Sigmoid colon (tissue), 7 donors: Measurements from ENCODE around the gene ASPM. TPM values are rescaled to one million over a fixed set of nuclear protein-coding genes. Genes with fewer than 3 reads are reported as not detected.

Source experiments
- DNase-seq: peaks from one replicate; pipeline ENCODE4 v3.0.0-alpha.2; 2019
- H3K27ac ChIP-seq, 4 donors: fragments of 200-600 bp; sonication (generic); one replicate each; pipeline ENCODE4 v1.5.1; 2016 to 2019; ENCODE audit warnings: mild to moderate bottlenecking in 1 of 4
- H3K27me3 ChIP-seq, 3 donors: fragments of 200-600 bp; sonication (generic); one replicate each; pipeline ENCODE4 v1.5.1; 2019; ENCODE audit warnings: mild to moderate bottlenecking in 1 of 3
- H3K36me3 ChIP-seq, 4 donors: fragments of 200-600 bp; sonication (generic); one replicate each; pipeline ENCODE4 v1.5.1; 2016 to 2019
- H3K4me1 ChIP-seq, 4 donors: fragments of 200-600 bp; sonication (generic); one replicate each; pipeline ENCODE4 v1.5.1; 2017 to 2019
- H3K4me3 ChIP-seq, 4 donors: fragments of 200-600 bp; sonication (generic); one replicate each; pipeline ENCODE4 v1.5.1; 2017 to 2019; ENCODE audit warnings: mild to moderate bottlenecking in 2 of 4, moderate library complexity in 1 of 4
- H3K9me3 ChIP-seq, 4 donors: fragments of 200-600 bp in 3 of 4; sonication (generic) in 3 of 4; one replicate each; pipeline versions ENCODE4 v1.5.1 to v1.6.1; 2013 to 2019
- CTCF ChIP-seq, 4 experiments: fragments of 450-650 bp in 3 of 4; fragments of 200-600 bp in 1 of 4; IDR thresholded peaks; one replicate each; pipeline ENCODE4 v1.5.1; 2016 to 2019; ENCODE audit warnings: antibody characterized with exemption in 4 of 4, mild to moderate bottlenecking in 3 of 4, moderate library complexity in 2 of 4
- EP300 ChIP-seq, 4 donors: sonication (generic); formaldehyde crosslinking; IDR thresholded peaks; one replicate each; pipeline ENCODE4 v1.6.1; 2017; ENCODE audit warnings: antibody characterized with exemption in 4 of 4
- POLR2A ChIP-seq, 2 donors: fragments of 450-650 bp; IDR thresholded peaks; one replicate each; pipeline ENCODE4 v1.6.1; 2016; ENCODE audit warnings: antibody characterized with exemption in 2 of 2, mild to moderate bottlenecking in 2 of 2, moderate library complexity in 2 of 2
- POLR2AphosphoS5 ChIP-seq, 4 donors: sonication (generic); formaldehyde crosslinking; IDR thresholded peaks; one replicate each; pipeline ENCODE4 v1.6.1; 2017; ENCODE audit warnings: antibody characterized with exemption in 4 of 4
- WGBS, 2 donors: extraction: QIAGEN DNeasy Blood & Tissue Kit; methylation state at CpG; one replicate each; pipeline ENCODE4 v1.1.7; 2013; 5-methylcytosine and 5-hydroxymethylcytosine counted together
- intact Hi-C: fragments of 100-400 bp; cut with DNase I; formaldehyde crosslinking; loops from one replicate; pipeline ENCODE4 v1.15.1; 2023
- polyA plus RNA-seq, 3 donors: library from polyadenylated mRNA; stranded (reverse); fragments of 200-250 nt; gene quantifications; one replicate each; pipeline ENCODE4 v1.2.3, GENCODE V29; 2013
- total RNA-seq, 4 donors: library from RNA; depleted of rRNA; stranded (reverse); fragments of >200 nt; gene quantifications; one replicate each; pipeline ENCODE4 v1.1.0, GENCODE V29; 2016
- donor health status: healthy with polysubstance abuse.
- donor health status: Bipolar disorder and iron deficiency.
- donor health status: healthy.

Gene ASPM
- total and polyA plus RNA-seq, 7 donors = under 0.01 to 5.9 (median 0.69) TPM

GRCh38 chr1:197152662-197153061, 6.2 kb upstream of the ASPM start:
- WGBS, 2 donors = 79 to 87% methylated on average over 4 of the region's 4 CpGs
- Histone ChIP-seq H3K36me3 (no peaks in the 10 kb centered on the region), H3K27ac (no peak overlapping the region), H3K9me3 (no peaks in the 10 kb centered on the region), H3K4me3 (no peak overlapping the region), H3K4me1 (no peaks in the 10 kb centered on the region), H3K27me3 (no peaks in the 10 kb centered on the region)
- no peak for TF ChIP-seq POLR2AphosphoS5 (IDR thresholded peaks at IDR 0.05)
- TF ChIP-seq CTCF (IDR thresholded peaks at IDR 0.05) = no peak
- no peak for TF ChIP-seq POLR2A (IDR thresholded peaks at IDR 0.05)
- no peak for TF ChIP-seq EP300 (IDR thresholded peaks at IDR 0.05)
- intact Hi-C loops = no loop called here
- DNase-seq = no peak

- Histone ChIP-seq H3K27me3 (peaks cover 0 to 1% (median 0%) of the 10 kb centered on the region in 3 donors), H3K4me1 (peaks cover 0 to 2% (median 2%) of the 10 kb centered on the region in 4 donors), H3K27ac (no peak overlapping the region), H3K9me3 (no peaks in the 10 kb centered on the region), H3K36me3 (no peaks in the 10 kb centered on the region), H3K4me3 (no peak overlapping the region)
- 44 to 80% methylated on average over 1 of the region's 1 CpG for WGBS, 2 donors
- intact Hi-C loops = no loop called here
- no peak for DNase-seq
- TF ChIP-seq POLR2AphosphoS5 (IDR thresholded peaks at IDR 0.05) (no peak), CTCF (IDR thresholded peaks at IDR 0.05) (no peak), POLR2A (IDR thresholded peaks at IDR 0.05) (no peak), EP300 (IDR thresholded peaks at IDR 0.05) (no peak)
These were observed 4.7 kb upstream of the ASPM start for GRCh38 chr1:197151185-197151584.

GRCh38 chr1:197150336-197151005, 4.0 kb upstream of the ASPM start:
- no peak overlapping the region for H3K4me3 ChIP-seq
- peaks cover 0 to 8% (median 0%) of the 10 kb centered on the region in 3 donors for H3K27me3 ChIP-seq
- H3K4me1 ChIP-seq = peaks cover 0 to 9% (median 8%) of the 10 kb centered on the region in 4 donors
- TF ChIP-seq CTCF (IDR thresholded peaks at IDR 0.05) = no peak
- no peak for TF ChIP-seq POLR2AphosphoS5 (IDR thresholded peaks at IDR 0.05)
- no peak for TF ChIP-seq EP300 (IDR thresholded peaks at IDR 0.05)
- TF ChIP-seq POLR2A (IDR thresholded peaks at IDR 0.05) = no peak
- 92 to 93% methylated on average over 3 of the region's 3 CpGs for WGBS, 2 donors
- H3K27ac ChIP-seq = no peak overlapping the region
- no peak for DNase-seq
- H3K36me3 ChIP-seq = no peaks in the 10 kb centered on the region
- intact Hi-C loops = no loop called here
- H3K9me3 ChIP-seq = no peaks in the 10 kb centered on the region

- H3K4me1 ChIP-seq = peaks cover 0 to 10% (median 8%) of the 10 kb centered on the region in 4 donors
- WGBS, 2 donors = 78 to 89% methylated on average over 2 of the region's 2 CpGs
- no peak overlapping the region for H3K4me3 ChIP-seq
- H3K36me3 ChIP-seq = no peaks in the 10 kb centered on the region
- peaks cover 0 to 19% (median 4%) of the 10 kb centered on the region in 3 donors for H3K27me3 ChIP-seq
- no peak for DNase-seq
- H3K27ac ChIP-seq = no peak overlapping the region
- no peak for TF ChIP-seq POLR2AphosphoS5 (IDR thresholded peaks at IDR 0.05)
- no peak for TF ChIP-seq CTCF (IDR thresholded peaks at IDR 0.05)
- no peak for TF ChIP-seq POLR2A (IDR thresholded peaks at IDR 0.05)
- TF ChIP-seq EP300 (IDR thresholded peaks at IDR 0.05) = no peak
- no peaks in the 10 kb centered on the region for H3K9me3 ChIP-seq
- intact Hi-C loops = no loop called here
These were observed 2.9 kb upstream of the ASPM start for GRCh38 chr1:197149340-197149739.
